Ovary (tissue), 9 donors: ENCODE data around the gene GOLGA2. TPM values are rescaled to one million over a fixed set of nuclear protein-coding genes. Genes with fewer than 3 reads are reported as not detected.

Experiments used
- DNase-seq, 5 donors: peaks; one replicate each; pipeline ENCODE4 v3.0.0-alpha.2; 2019 to 2020
- H3K27ac ChIP-seq, 2 donors: fragments of 200-600 bp; one replicate each; pipeline versions ENCODE4 v1.5.1 to v1.8.0; 2019 to 2022
- H3K27me3 ChIP-seq: fragments of 200-600 bp; one replicate; pipeline ENCODE4 v1.8.0; 2022
- H3K36me3 ChIP-seq: fragments of 200-600 bp; sonication (generic); one replicate; pipeline ENCODE4 v1.5.1; 2019
- H3K4me1 ChIP-seq: one replicate; pipeline ENCODE4 v1.8.1; 2013; ENCODE audit warnings: mild to moderate bottlenecking, moderate library complexity; ENCODE audit not compliant: insufficient read depth
- H3K4me3 ChIP-seq: fragments of 200-600 bp; sonication (generic); one replicate; pipeline ENCODE4 v1.5.1; 2017
- H3K9me3 ChIP-seq, 2 donors: fragments of 200-600 bp in 1 of 2; sonication (generic) in 1 of 2; one replicate each; pipeline versions ENCODE4 v1.5.1 to v1.8.1; 2013 to 2019; ENCODE audit warnings: mild to moderate bottlenecking in 1 of 2, moderate library complexity in 1 of 2
- EP300 ChIP-seq: sonication (generic); formaldehyde crosslinking; IDR thresholded peaks from one replicate; pipeline ENCODE4 v1.6.1; 2017; ENCODE audit warnings: antibody characterized with exemption
- POLR2A ChIP-seq: fragments of 450-650 bp; IDR thresholded peaks from one replicate; pipeline ENCODE4 v1.6.1; 2017; ENCODE audit warnings: antibody characterized with exemption, mild to moderate bottlenecking, moderate library complexity
- WGBS, 3 donors: extraction: QIAGEN DNeasy Blood & Tissue Kit in 1 of 3; methylation state at CpG; one replicate each; pipeline versions ENCODE4 v1.1.5 to v1.1.7; 2013 to 2017; 5-methylcytosine and 5-hydroxymethylcytosine counted together
- intact Hi-C, 4 donors: fragments of 100-400 bp; cut with DNase I; formaldehyde crosslinking; loops; one replicate each; pipeline versions ENCODE4 v1.11.0 to v1.15.1; 2022 to 2023
- polyA plus RNA-seq, 2 donors: library from polyadenylated mRNA; stranded (reverse); fragments of 200-250 nt in 1 of 2; fragments of 350-450 nt in 1 of 2; fragmentation: Illumina TruSeq in 1 of 2; extraction: RNeasy Lipid Tissue Mini Kit (QIAGEN cat#74804) in 1 of 2; gene quantifications; one replicate each; pipeline ENCODE4 v1.2.3, GENCODE V29; 2013 to 2014
- total RNA-seq, 7 donors: library from RNA; depleted of rRNA in 2 of 7; stranded (reverse); fragments of >200 nt in 2 of 7; fragmentation: NEBNext Ultra II Directional in 3 of 7; extraction: Animal tissue kit (Norgen Biotek cat#: 25700) in 3 of 7; gene quantifications; one replicate each; pipeline versions ENCODE4 v1.1.0 to v1.2.4, GENCODE V29; 2016 to 2023
- TF ChIP-seq, protein P1 (sequence below), 3 donors: fragments of 450-650 bp in 2 of 3; fragments of 200-600 bp in 1 of 3; IDR thresholded peaks; one replicate each; pipeline versions ENCODE4 v1.5.1 to v1.8.0; 2016 to 2022; ENCODE audit warnings: antibody characterized with exemption in 3 of 3, mild to moderate bottlenecking in 1 of 3
- donor health status: DM: no; HTN: no; CAD: no; lungs with moderate emphysema.
- donor health status: DM: no; HTN: no; CAD: no.
- donor health status: Bipolar disorder and iron deficiency.
- donor health status: DM: yes; HTN: yes; CAD: no.
- donor health status: DM: no; HTN: no; CAD: no.
- donor health status: DM: yes; HTN: yes; CAD: no.

GOLGA2 gene
- total and polyA plus RNA-seq, 9 donors = 53.2 to 117 (median 107) TPM

GRCh38 chr9:128292009-128292408 is 16.2 kb upstream of the GOLGA2 start:
- 92 to 100% (median 95%) methylated on average over 3 of the region's 3 CpGs for WGBS, 3 donors
- Histone ChIP-seq H3K9me3 (no peaks in the 10 kb centered on the region), H3K4me3 (no peak overlapping the region), H3K36me3 (no peaks in the 10 kb centered on the region), H3K4me1 (no peaks in the 10 kb centered on the region), H3K27ac (no peak overlapping the region), H3K27me3 (no peaks in the 10 kb centered on the region)
- DNase-seq = no peak
- TF ChIP-seq POLR2A (no peak), EP300 (no peak)
- TF ChIP-seq, protein P1, sequence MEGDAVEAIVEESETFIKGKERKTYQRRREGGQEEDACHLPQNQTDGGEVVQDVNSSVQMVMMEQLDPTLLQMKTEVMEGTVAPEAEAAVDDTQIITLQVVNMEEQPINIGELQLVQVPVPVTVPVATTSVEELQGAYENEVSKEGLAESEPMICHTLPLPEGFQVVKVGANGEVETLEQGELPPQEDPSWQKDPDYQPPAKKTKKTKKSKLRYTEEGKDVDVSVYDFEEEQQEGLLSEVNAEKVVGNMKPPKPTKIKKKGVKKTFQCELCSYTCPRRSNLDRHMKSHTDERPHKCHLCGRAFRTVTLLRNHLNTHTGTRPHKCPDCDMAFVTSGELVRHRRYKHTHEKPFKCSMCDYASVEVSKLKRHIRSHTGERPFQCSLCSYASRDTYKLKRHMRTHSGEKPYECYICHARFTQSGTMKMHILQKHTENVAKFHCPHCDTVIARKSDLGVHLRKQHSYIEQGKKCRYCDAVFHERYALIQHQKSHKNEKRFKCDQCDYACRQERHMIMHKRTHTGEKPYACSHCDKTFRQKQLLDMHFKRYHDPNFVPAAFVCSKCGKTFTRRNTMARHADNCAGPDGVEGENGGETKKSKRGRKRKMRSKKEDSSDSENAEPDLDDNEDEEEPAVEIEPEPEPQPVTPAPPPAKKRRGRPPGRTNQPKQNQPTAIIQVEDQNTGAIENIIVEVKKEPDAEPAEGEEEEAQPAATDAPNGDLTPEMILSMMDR (IDR thresholded peaks at IDR 0.05) = no peak
- intact Hi-C loops = no loop called here

DNA sequence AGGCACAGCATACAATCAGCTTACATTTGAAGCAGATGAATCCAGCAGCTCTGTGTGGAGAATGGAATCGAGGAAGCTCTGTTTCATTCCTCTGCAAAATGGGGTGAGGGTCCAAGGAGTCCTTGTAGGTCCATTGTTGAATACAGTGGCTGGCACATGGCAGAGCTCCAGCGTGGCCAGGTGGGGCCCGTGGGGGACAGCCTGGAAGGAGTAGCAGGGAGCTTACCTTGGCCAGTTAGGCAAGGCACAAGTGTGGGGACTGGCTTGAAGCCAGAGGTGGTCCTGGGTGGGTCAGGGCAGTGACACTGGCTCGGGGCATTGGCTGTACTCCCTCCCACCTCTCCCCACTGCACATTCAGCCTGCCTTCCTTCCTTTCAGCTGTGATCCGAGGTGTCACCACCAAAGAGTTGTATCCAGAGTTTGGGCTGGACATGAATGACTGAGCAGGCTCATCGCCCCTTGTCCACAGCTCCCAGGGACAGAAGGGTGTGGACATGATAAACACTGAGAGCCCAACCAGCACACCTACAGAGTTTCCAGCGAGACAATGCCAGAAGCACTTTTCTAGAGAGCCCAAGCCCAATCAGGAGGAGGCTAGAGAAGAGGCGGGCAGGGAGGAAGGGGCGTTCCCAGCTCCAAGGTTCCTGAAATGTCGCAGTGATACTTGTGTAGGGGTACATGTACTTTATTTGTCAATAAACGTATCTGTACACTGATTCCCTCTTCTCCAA is 12.6 kb upstream of the GOLGA2 start:
- intact Hi-C loops = loop anchor here in 1 of 4 donors (2.0 kb wide), 1 partner anchor 50 kb away; no protein-coding TSS in a partner anchor
- Histone ChIP-seq H3K27me3 (no peaks in the 10 kb centered on the region), H3K36me3 (no peaks in the 10 kb centered on the region), H3K4me3 (no peak overlapping the region), H3K9me3 (no peaks in the 10 kb centered on the region), H3K27ac (no peak overlapping the region), H3K4me1 (no peaks in the 10 kb centered on the region)
- no peak for DNase-seq
- 82 to 90% (median 86%) methylated on average over 11 of the region's 11 CpGs for WGBS, 3 donors
- TF ChIP-seq, protein P1 (IDR thresholded peaks at IDR 0.05) = no peak
- TF ChIP-seq EP300 = no peak
- TF ChIP-seq POLR2A = no peak

GRCh38 chr9:128286440-128286839 is 10.6 kb upstream of the GOLGA2 start:
- TF ChIP-seq, protein P1 (IDR thresholded peaks at IDR 0.05) = no peak
- TF ChIP-seq EP300 = no peak
- TF ChIP-seq POLR2A = no peak
- 32 to 38% (median 36%) methylated on average over 6 of the region's 6 CpGs for WGBS, 3 donors

DNA sequence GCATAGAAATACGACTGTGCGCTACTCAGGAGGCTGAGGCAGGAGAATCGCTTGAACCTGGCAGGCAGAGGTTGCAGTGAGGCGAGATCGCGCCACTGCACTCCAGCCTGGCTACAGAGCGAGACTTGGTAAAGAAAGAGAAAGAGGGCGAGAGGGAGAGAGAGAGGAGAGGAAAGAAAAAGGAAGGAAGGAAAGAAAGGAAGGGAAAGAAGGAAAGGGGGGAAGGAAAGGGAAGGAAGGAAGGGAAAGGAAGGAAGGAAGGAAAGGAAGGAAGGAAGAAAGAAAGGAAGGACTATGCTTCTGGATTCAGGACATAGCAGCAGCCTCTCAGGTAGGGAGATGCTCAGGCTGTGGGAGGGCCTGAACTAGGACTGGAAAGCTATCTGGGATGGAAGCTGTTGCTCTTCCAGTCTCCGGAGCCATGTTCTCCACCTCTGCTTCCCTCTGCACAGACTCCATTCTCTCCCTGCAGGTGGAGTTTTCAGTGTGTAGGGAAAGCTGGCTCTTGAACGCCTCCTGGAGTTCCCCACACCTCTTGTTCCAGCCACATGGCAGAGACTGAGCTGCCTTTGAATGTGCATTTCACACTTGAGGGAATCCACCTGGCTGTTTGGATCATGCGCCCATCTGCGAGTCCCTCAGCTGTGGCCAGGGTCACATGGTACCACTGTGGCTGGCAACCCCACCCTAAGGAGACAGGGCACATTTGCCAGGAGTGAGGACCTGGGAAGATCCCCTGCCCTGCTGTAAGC is 9.4 kb upstream of the GOLGA2 start:
- no peaks in the 10 kb centered on the region for H3K9me3 ChIP-seq
- H3K36me3 ChIP-seq = no peaks in the 10 kb centered on the region
- H3K4me3 ChIP-seq = no peak overlapping the region
- intact Hi-C loops = no loop called here
- H3K4me1 ChIP-seq = no peaks in the 10 kb centered on the region
- 92 to 95% (median 93%) methylated on average over 12 of the region's 12 CpGs for WGBS, 3 donors
- no peak overlapping the region for H3K27ac ChIP-seq
- no peak for DNase-seq
- TF ChIP-seq EP300 = no peak
- H3K27me3 ChIP-seq = no peaks in the 10 kb centered on the region

More at GRCh38 chr9:128286440-128286839, 10.6 kb upstream of the GOLGA2 start:
- H3K36me3 ChIP-seq = no peaks in the 10 kb centered on the region
- no peaks in the 10 kb centered on the region for H3K27me3 ChIP-seq
- no peaks in the 10 kb centered on the region for H3K9me3 ChIP-seq
- intact Hi-C loops = no loop called here
- no peak overlapping the region for H3K4me3 ChIP-seq
- DNase-seq = peak in 2 of 5 donors; percentile 41 to 55
- H3K27ac ChIP-seq = no peak overlapping the region
- H3K4me1 ChIP-seq = no peaks in the 10 kb centered on the region

GRCh38 chr9:128282500-128282899 is 6.7 kb upstream of the GOLGA2 start:
- no peak for TF ChIP-seq POLR2A
- TF ChIP-seq, protein P1 (IDR thresholded peaks at IDR 0.05) = no peak
- DNase-seq = no peak
- no peaks in the 10 kb centered on the region for H3K36me3 ChIP-seq
- no peaks in the 10 kb centered on the region for H3K9me3 ChIP-seq
- WGBS, 3 donors = 92 to 93% (median 92%) methylated on average over 6 of the region's 6 CpGs
- intact Hi-C loops = no loop called here
- no peaks in the 10 kb centered on the region for H3K4me1 ChIP-seq
- no peaks in the 10 kb centered on the region for H3K27me3 ChIP-seq
- H3K4me3 ChIP-seq = no peak overlapping the region
- H3K27ac ChIP-seq = no peak overlapping the region
